H9 (cell line): ENCODE data around the gene CFAP57. TPM values are rescaled to one million over a fixed set of nuclear protein-coding genes. Genes with fewer than 3 reads are reported as not detected.

Experiments used
- DNase-seq: peaks from one replicate; pipeline ENCODE4 v3.0.0-alpha.2; 2017
- H2AFZ ChIP-seq: one replicate; pipeline ENCODE4 v1.6.1; 2013; ENCODE audit warnings: mild to moderate bottlenecking, low read length, control low read depth, moderate library complexity
- H2AK5ac ChIP-seq: 2 replicates; pipeline ENCODE4 v1.6.1; 2013; ENCODE audit warnings: low read length, control low read depth, mixed read lengths; ENCODE audit not compliant: insufficient read length
- H2BK120ac ChIP-seq: one replicate; pipeline ENCODE4 v1.6.1; 2013; ENCODE audit warnings: low read depth, mild to moderate bottlenecking, low read length, control low read depth, inconsistent platforms; ENCODE audit not compliant: poor library complexity, severe bottlenecking
- H2BK12ac ChIP-seq: 2 replicates; pipeline ENCODE4 v1.6.1; 2013; ENCODE audit warnings: low read length, control low read depth, mixed read lengths, low read depth; ENCODE audit not compliant: insufficient read length
- H2BK15ac ChIP-seq: 2 replicates; pipeline ENCODE4 v1.6.1; 2013; ENCODE audit warnings: low read depth, low read length, control low read depth
- H2BK20ac ChIP-seq: one replicate; pipeline ENCODE4 v1.6.1; 2013; ENCODE audit warnings: low read depth, mild to moderate bottlenecking, low read length, control low read depth, inconsistent platforms; ENCODE audit not compliant: poor library complexity, severe bottlenecking
- H2BK5ac ChIP-seq: 2 replicates; pipeline ENCODE4 v1.6.1; 2013; ENCODE audit warnings: low read length, control low read depth, mixed read lengths; ENCODE audit not compliant: insufficient read length
- H3K14ac ChIP-seq: 2 replicates; pipeline ENCODE4 v1.6.1; 2013; ENCODE audit warnings: low read length, control low read depth; ENCODE audit not compliant: insufficient read depth
- H3K18ac ChIP-seq: 2 replicates; pipeline ENCODE4 v1.6.1; 2013; ENCODE audit warnings: low read depth, mild to moderate bottlenecking, mixed read lengths, low read length, control low read depth; ENCODE audit not compliant: insufficient read length
- H3K23ac ChIP-seq: 2 replicates; pipeline ENCODE4 v1.6.1; 2013; ENCODE audit warnings: low read length, control low read depth, mixed read lengths, low read depth; ENCODE audit not compliant: insufficient read length
- H3K23me2 ChIP-seq: 2 replicates; pipeline ENCODE4 v1.6.1; 2013; ENCODE audit warnings: low read depth, mild to moderate bottlenecking, mixed read lengths, low read length, control low read depth; ENCODE audit not compliant: insufficient read length, poor library complexity, severe bottlenecking
- H3K27ac ChIP-seq: 2 replicates; pipeline ENCODE4 v1.5.1; 2013; ENCODE audit warnings: low read length, control low read depth, mixed read lengths, low read depth; ENCODE audit not compliant: insufficient read length
- H3K27me3 ChIP-seq: 2 replicates; pipeline ENCODE4 v1.6.1; 2013; ENCODE audit warnings: low read length, control low read depth, inconsistent platforms; ENCODE audit not compliant: insufficient read depth
- H3K4ac ChIP-seq: 2 replicates; pipeline ENCODE4 v1.6.1; 2013; ENCODE audit warnings: low read depth, mild to moderate bottlenecking, control low read depth, inconsistent platforms, low read length, moderate library complexity
- H3K4me1 ChIP-seq: 2 replicates; pipeline ENCODE4 v1.6.1; 2013; ENCODE audit warnings: low read length, control low read depth, inconsistent platforms; ENCODE audit not compliant: insufficient read depth
- H3K4me2 ChIP-seq: 2 replicates; pipeline ENCODE4 v1.6.1; 2013; ENCODE audit warnings: low read length, control low read depth, mixed read lengths; ENCODE audit not compliant: insufficient read length, insufficient read depth
- H3K56ac ChIP-seq: 2 replicates; pipeline ENCODE4 v1.6.1; 2013; ENCODE audit warnings: low read depth, mild to moderate bottlenecking, mixed read lengths, low read length, control low read depth; ENCODE audit not compliant: insufficient read length
- H3K79me1 ChIP-seq: 2 replicates; pipeline ENCODE4 v1.6.1; 2013; ENCODE audit warnings: low read depth, mild to moderate bottlenecking, moderate library complexity, low read length, control low read depth, inconsistent platforms; ENCODE audit not compliant: insufficient read depth, poor library complexity, severe bottlenecking
- H3K79me2 ChIP-seq: 2 replicates; pipeline ENCODE4 v1.6.1; 2013; ENCODE audit warnings: low read length, control low read depth, inconsistent platforms; ENCODE audit not compliant: insufficient read depth
- H3K9ac ChIP-seq: 2 replicates; pipeline ENCODE4 v1.6.1; 2013; ENCODE audit warnings: low read length, control low read depth, mixed read lengths; ENCODE audit not compliant: insufficient read length; ENCODE audit errors: extremely low read depth
- H3K9me3 ChIP-seq: one replicate; pipeline ENCODE4 v1.6.1; 2013; ENCODE audit warnings: low read depth, low read length, inconsistent platforms; ENCODE audit not compliant: control insufficient read depth
- H3T11ph ChIP-seq: one replicate; pipeline ENCODE4 v1.6.1; 2013; ENCODE audit warnings: mild to moderate bottlenecking, low read length, control low read depth, inconsistent platforms
- H4K20me1 ChIP-seq: one replicate; pipeline ENCODE4 v1.6.1; 2013; ENCODE audit not compliant: control insufficient read depth, insufficient read length, insufficient read depth
- H4K5ac ChIP-seq: 2 replicates; pipeline ENCODE4 v1.6.1; 2013; ENCODE audit warnings: low read depth, mild to moderate bottlenecking, mixed read lengths, low read length, control low read depth; ENCODE audit not compliant: insufficient read length
- H4K8ac ChIP-seq: replicated peaks from 2 replicates; pipeline ENCODE4 v1.6.1; 2013; ENCODE audit warnings: low read length, control low read depth, mixed read lengths, low read depth; ENCODE audit not compliant: insufficient read length
- H4K91ac ChIP-seq: 2 replicates; pipeline ENCODE4 v1.6.1; 2013; ENCODE audit warnings: low read depth, mild to moderate bottlenecking, moderate library complexity, mixed read lengths, low read length, control low read depth; ENCODE audit not compliant: insufficient read length
- H3K27ac Mint-ChIP-seq, 3 experiments: 2 replicates in 2 of 3; 3 replicates in 1 of 3; pipeline ENCODE4 v1.8.0; 2020 to 2021; ENCODE audit warnings: mixed read lengths in 3 of 3, mild to moderate bottlenecking in 1 of 3, moderate library complexity in 1 of 3
- H3K27me3 Mint-ChIP-seq: 2 replicates; pipeline ENCODE4 v1.8.0; 2021; ENCODE audit warnings: low read depth, mild to moderate bottlenecking, moderate library complexity, mixed read lengths
- H3K36me3 Mint-ChIP-seq, 3 experiments: 2 replicates in 2 of 3; 3 replicates in 1 of 3; pipeline ENCODE4 v1.8.0; 2020 to 2021; ENCODE audit warnings: low read depth in 3 of 3, mixed read lengths in 3 of 3; ENCODE audit not compliant: insufficient read depth in 1 of 3
- H3K4me1 Mint-ChIP-seq, 2 experiments: 2 replicates each; pipeline ENCODE4 v1.8.0; 2020; ENCODE audit warnings: mixed read lengths in 2 of 2
- H3K4me3 Mint-ChIP-seq, 2 experiments: 2 replicates in 1 of 2; 3 replicates in 1 of 2; pipeline ENCODE4 v1.8.0; 2020 to 2021; ENCODE audit warnings: mild to moderate bottlenecking in 2 of 2, mixed read lengths in 2 of 2, moderate library complexity in 1 of 2
- H3K9me3 Mint-ChIP-seq, 2 experiments: 2 replicates in 1 of 2; 3 replicates in 1 of 2; pipeline ENCODE4 v1.8.0; 2020; ENCODE audit warnings: mild to moderate bottlenecking in 2 of 2, mixed read lengths in 2 of 2, moderate library complexity in 1 of 2
- CTCF ChIP-seq: fragments of 200-600 bp; sonication (generic); conservative IDR thresholded peaks from 3 replicates; pipeline ENCODE4 v1.8.0; 2021; ENCODE audit warnings: antibody characterized with exemption, mild to moderate bottlenecking
- WGBS: extraction: QIAGEN DNeasy Blood & Tissue Kit; methylation state at CpG from one replicate; pipeline ENCODE4 v1.1.7; 2013; ENCODE audit warnings: missing lambda C conversion rate, low lambda C conversion rate, mixed read lengths; ENCODE audit not compliant: insufficient read length; ENCODE audit errors: extremely low coverage; 5-methylcytosine and 5-hydroxymethylcytosine counted together
- total RNA-seq: library from RNA; stranded (reverse); gene quantifications from 2 replicates; pipeline ENCODE4 v1.2.1, GENCODE V29; 2021

Gene CFAP57
- total RNA-seq, 1 experiment from 2014 or later = 0.33 TPM

DNA sequence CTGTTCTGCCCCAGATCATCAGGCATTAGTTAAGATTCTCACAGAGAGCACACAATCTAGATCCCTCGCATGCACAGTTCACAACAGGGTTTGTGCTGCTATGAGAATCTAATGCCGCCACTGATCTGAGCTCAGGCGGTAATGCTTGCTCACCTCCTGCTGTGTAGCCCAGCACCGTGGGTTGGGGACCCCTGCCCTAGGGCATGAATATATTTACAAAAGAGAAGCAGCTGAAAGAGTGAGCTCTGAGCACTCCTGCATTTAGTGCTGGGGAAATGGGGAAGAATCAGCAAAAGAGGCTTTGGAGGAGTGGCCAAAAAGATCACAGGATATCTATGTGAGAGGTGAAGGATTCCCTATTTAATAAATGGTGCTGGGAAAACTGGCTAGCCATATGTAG is 5.6 kb downstream of the CFAP57 start:
- H3K14ac ChIP-seq = no peak overlapping the region
- Mint-ChIP-seq H3K9me3 (peaks cover 0 to 3% of the 10 kb centered on the region in 2 experiments; a peak in 2 of 5 replicates), H3K27ac (no peak overlapping the region), H3K4me1 (peaks cover 18% of the 10 kb centered on the region in 2 experiments), H3K36me3 (no peaks in the 10 kb centered on the region), H3K27me3 (peaks cover 19% of the 10 kb centered on the region), H3K4me3 (no peak overlapping the region)
- no CpG with 5 or more reads among the region's 4 CpGs for WGBS
- TF ChIP-seq CTCF = no peak
- H3K56ac ChIP-seq = no peak overlapping the region
- H3K9me3 ChIP-seq = no peaks in the 10 kb centered on the region
- H2BK15ac ChIP-seq = no peak overlapping the region
- no peak overlapping the region for H3K4ac ChIP-seq
- H3K27ac ChIP-seq = no peak overlapping the region
- peaks cover 8% of the 10 kb centered on the region; the same call in 1 of the 2 replicates for H3K4me1 ChIP-seq
- no peaks in the 10 kb centered on the region; the same call in 1 of the 2 replicates for H3K27me3 ChIP-seq
- no peaks in the 10 kb centered on the region for H3K23me2 ChIP-seq
- H3K4me2 ChIP-seq = no peak overlapping the region
- H4K20me1 ChIP-seq = no peaks in the 10 kb centered on the region
- H3T11ph ChIP-seq = no peak overlapping the region
- no peak overlapping the region for H2AK5ac ChIP-seq
- H4K91ac ChIP-seq = no peak overlapping the region
- no peaks in the 10 kb centered on the region for H3K79me2 ChIP-seq
- no peak overlapping the region for H2BK20ac ChIP-seq
- no peak overlapping the region for H2BK120ac ChIP-seq
- no peak overlapping the region for H2AFZ ChIP-seq
- H2BK12ac ChIP-seq = no peak overlapping the region
- H3K23ac ChIP-seq = no peak overlapping the region
- no peaks in the 10 kb centered on the region for H3K79me1 ChIP-seq
- H4K8ac ChIP-seq = no peak overlapping the region
- H4K5ac ChIP-seq = no peak overlapping the region
- no peak for DNase-seq
- no peak overlapping the region for H3K18ac ChIP-seq
- H3K9ac ChIP-seq = no peak overlapping the region
- no peak overlapping the region for H2BK5ac ChIP-seq
